Activated naive CD4-positive, alpha-beta T cell (primary cell): ENCODE data around the gene ARID4B.
"Not testable (repeated sequence)": the region's sequence is repeated elsewhere in the genome, so short reads cannot be mapped to it uniquely, and the experiment has no call there.

Source experiments
- DNase-seq, 4 experiments: peaks; one replicate each; lab custom pipeline; 2025; lab: John Stamatoyannopoulos, UW

The ARID4B gene

GRCh38 chr1:235221653-235222375, 106.2 kb downstream of the ARID4B start:
- DNase-seq: no peak

- DNase-seq: no peak
These were observed 112.5 kb downstream of the ARID4B start for GRCh38 chr1:235215453-235215852.

GRCh38 chr1:235214962-235215361, 113.0 kb downstream of the ARID4B start:
- not testable (repeated sequence) for DNase-seq

- DNase-seq: no peak
These were observed 114.2 kb downstream of the ARID4B start for GRCh38 chr1:235213752-235214151.

- DNase-seq: no peak
These were observed 116.5 kb downstream of the ARID4B start for GRCh38 chr1:235211517-235211916.

GRCh38 chr1:235207209-235207565, 120.8 kb downstream of the ARID4B start:
- DNase-seq: peak in 1 of 4 experiments; percentile 4

GRCh38 chr1:235206533-235207208, 121.3 kb downstream of the ARID4B start:
- DNase-seq: no peak

GRCh38 chr1:235205687-235206086, 122.3 kb downstream of the ARID4B start:
- DNase-seq: no peak

GRCh38 chr1:235203428-235203827, 124.6 kb downstream of the ARID4B start:
- no peak for DNase-seq

GRCh38 chr1:235202447-235202846, 125.5 kb downstream of the ARID4B start:
- DNase-seq: not testable (repeated sequence)

- DNase-seq: no peak
These were observed 128.5 kb downstream of the ARID4B start for GRCh38 chr1:235199441-235199840.

GRCh38 chr1:235190431-235190830, 137.5 kb downstream of the ARID4B start:
- DNase-seq: no peak

GRCh38 chr1:235187316-235187715, 140.7 kb downstream of the ARID4B start:
- DNase-seq: no peak

- no peak for DNase-seq
These were observed 146.3 kb downstream of the ARID4B start for GRCh38 chr1:235181561-235182245.

GRCh38 chr1:235180916-235181460, 147.0 kb downstream of the ARID4B start:
- DNase-seq: no peak

- no peak for DNase-seq
These were observed 151.5 kb downstream of the ARID4B start for GRCh38 chr1:235176486-235176885.

GRCh38 chr1:235169986-235170385, 158.0 kb downstream of the ARID4B start:
- no peak for DNase-seq

- DNase-seq: no peak
These were observed 159.6 kb downstream of the ARID4B start for GRCh38 chr1:235168375-235168774.

GRCh38 chr1:235161685-235162327, 166.2 kb downstream of the ARID4B start:
- no peak for DNase-seq

- peak; percentile 78 to 90 (median 86) for DNase-seq
These were observed 166.9 kb downstream of the ARID4B start, which contains the start of gene RBM34 for GRCh38 chr1:235160957-235161684. TSS of gene RBM34 (minus strand) at chr1:235161250. CDS start at chr1:235161226, 24 bp downstream.

- DNase-seq: no peak
These were observed 167.5 kb downstream of the ARID4B start for GRCh38 chr1:235160383-235160956.
